NCI-H1105 (cell line): Measurements from ENCODE around the gene BPHL.
"Not testable (repeated sequence)": the region's sequence is repeated elsewhere in the genome, so short reads cannot be mapped to it uniquely, and the experiment has no call there.

Experiments used
- DNase-seq: peaks from one replicate; lab custom pipeline; 2025; lab: John Stamatoyannopoulos, UW

BPHL gene

GRCh38 chr6:3156184-3157130 lies 37.9 kb downstream of the BPHL start:
- DNase-seq, result peak; percentile 40

- DNase-seq, result peak; percentile 74
These were observed 38.8 kb downstream of the BPHL start, which contains the start of gene TUBB2A for GRCh38 chr6:3157131-3157933. TUBB2A (minus strand) TSS chr6:3157544; CDS start chr6:3157463, 81 bp downstream.

GRCh38 chr6:3159805-3160781 lies 41.6 kb downstream of the BPHL start:
- DNase-seq, result no peak

GRCh38 chr6:3162067-3162497 lies 43.6 kb downstream of the BPHL start:
- no peak for DNase-seq

GRCh38 chr6:3162565-3163247 lies 44.2 kb downstream of the BPHL start:
- DNase-seq, result peak; percentile 83

- no peak for DNase-seq
These were observed 44.7 kb downstream of the BPHL start for GRCh38 chr6:3163248-3163594.

- no peak for DNase-seq
These were observed 45.9 kb downstream of the BPHL start for GRCh38 chr6:3164388-3164787.

- no peak for DNase-seq
These were observed 47.4 kb downstream of the BPHL start for GRCh38 chr6:3165631-3166534.

GRCh38 chr6:3166535-3167225 lies 48.2 kb downstream of the BPHL start:
- not testable (repeated sequence) for DNase-seq

GRCh38 chr6:3168046-3168445 lies 49.5 kb downstream of the BPHL start:
- not testable (repeated sequence) for DNase-seq

GRCh38 chr6:3170676-3171075 lies 52.2 kb downstream of the BPHL start:
- DNase-seq, result not testable (repeated sequence)

GRCh38 chr6:3171313-3172175 lies 53.0 kb downstream of the BPHL start:
- DNase-seq, result not testable (repeated sequence)

GRCh38 chr6:3172789-3173188 lies 54.3 kb downstream of the BPHL start:
- not testable (repeated sequence) for DNase-seq

- DNase-seq, result not testable (repeated sequence)
These were observed 55.2 kb downstream of the BPHL start for GRCh38 chr6:3173636-3174089.

- no peak for DNase-seq
These were observed 57.3 kb downstream of the BPHL start for GRCh38 chr6:3175715-3176402.

- DNase-seq, result no peak
These were observed 58.2 kb downstream of the BPHL start for GRCh38 chr6:3176562-3177355.

- DNase-seq, result not testable (repeated sequence)
These were observed 60.2 kb downstream of the BPHL start for GRCh38 chr6:3178666-3179065.
